Stomach smooth muscle (tissue), 2 donors: Measurements from ENCODE around the gene SMCO3.

Source experiments
- H3K27ac ChIP-seq: one replicate; pipeline ENCODE4 v1.7.0; 2013; ENCODE audit warnings: mild to moderate bottlenecking, low read length, inconsistent platforms
- H3K27me3 ChIP-seq, 2 donors: one replicate each; pipeline ENCODE4 v1.7.0; 2013; ENCODE audit warnings: low read length in 2 of 2; ENCODE audit not compliant: insufficient read depth in 2 of 2, control insufficient read depth in 1 of 2
- H3K36me3 ChIP-seq, 2 donors: one replicate each; pipeline ENCODE4 v1.7.0; 2013; ENCODE audit warnings: low read length in 2 of 2; ENCODE audit not compliant: control insufficient read depth in 2 of 2, insufficient read depth in 2 of 2
- H3K4me1 ChIP-seq: one replicate; pipeline ENCODE4 v1.7.0; 2013; ENCODE audit warnings: low read length; ENCODE audit not compliant: control insufficient read depth, insufficient read depth
- H3K4me3 ChIP-seq, 2 donors: one replicate each; pipeline ENCODE4 v1.7.0; 2013; ENCODE audit warnings: low read length in 2 of 2
- H3K9ac ChIP-seq, 2 donors: one replicate each; pipeline ENCODE4 v1.7.0; 2013; ENCODE audit warnings: low read length in 2 of 2, mild to moderate bottlenecking in 1 of 2
- H3K9me3 ChIP-seq, 2 donors: one replicate each; pipeline ENCODE4 v1.7.0; 2013; ENCODE audit warnings: low read length in 2 of 2; ENCODE audit not compliant: control insufficient read depth in 2 of 2
- donor health status: healthy.
- donor health status: Pancreatic carcinoma.

SMCO3 gene

DNA sequence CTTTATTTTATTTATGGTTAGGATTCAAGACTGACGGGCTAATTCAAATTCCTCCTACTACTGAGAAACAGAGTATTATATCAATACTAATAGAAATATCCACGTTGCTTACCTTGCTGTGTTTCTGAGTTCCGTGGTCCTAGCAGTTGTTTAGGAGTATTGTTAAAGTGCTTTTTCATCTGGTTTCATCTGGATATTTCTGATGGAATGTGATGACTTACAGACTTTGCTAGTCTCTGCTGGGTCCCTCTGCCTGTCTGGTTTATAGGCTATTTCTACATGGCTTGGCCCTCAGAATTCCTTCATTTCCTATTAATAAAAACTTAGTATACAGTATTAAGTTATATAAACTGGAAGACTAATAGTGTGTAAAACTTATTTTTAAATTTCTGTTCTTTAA, at the start of gene SMCO3:
Gene SMCO3 (minus strand): TSS at position 169 of the 400 bp plus-strand sequence. CDS start 7,502 bp downstream, outside the sequence.
- no peak within 1 kb of the TSS for H3K4me3 ChIP-seq
- H3K4me1 ChIP-seq = no peaks in the 10 kb centered on the region
- no peaks in the 10 kb centered on the region for H3K9me3 ChIP-seq
- no peaks in the 10 kb centered on the region for H3K36me3 ChIP-seq
- no peak within 1 kb of the TSS for H3K9ac ChIP-seq
- H3K27ac ChIP-seq = no peak within 1 kb of the TSS
- no peaks in the 10 kb centered on the region for H3K27me3 ChIP-seq

DNA sequence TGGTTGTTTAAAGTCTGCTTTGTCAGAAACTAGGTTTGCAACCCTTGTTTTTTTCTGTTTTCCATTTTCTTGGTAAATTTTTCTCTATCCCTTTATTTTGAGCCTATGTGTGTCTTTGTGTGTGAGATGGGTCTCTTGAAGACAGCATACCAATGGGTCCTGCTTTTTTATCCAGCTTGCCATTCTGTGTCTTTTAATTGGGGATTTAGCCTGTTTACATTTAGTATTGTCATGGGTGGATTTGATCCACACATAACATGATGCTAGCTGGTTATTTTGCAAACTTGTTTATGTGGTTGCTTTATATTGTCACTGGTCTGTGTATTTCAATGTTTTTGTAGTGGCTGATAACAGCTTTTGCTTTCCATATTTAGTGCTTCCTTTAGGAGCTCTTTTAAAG, 46.5 kb upstream of the SMCO3 start:
- Histone ChIP-seq H3K27ac (no peak overlapping the region), H3K27me3 (no peaks in the 10 kb centered on the region), H3K9me3 (peaks cover 0 to 4% of the 10 kb centered on the region in 2 donors), H3K4me3 (no peak overlapping the region), H3K4me1 (no peaks in the 10 kb centered on the region), H3K9ac (no peak overlapping the region), H3K36me3 (no peaks in the 10 kb centered on the region)

DNA sequence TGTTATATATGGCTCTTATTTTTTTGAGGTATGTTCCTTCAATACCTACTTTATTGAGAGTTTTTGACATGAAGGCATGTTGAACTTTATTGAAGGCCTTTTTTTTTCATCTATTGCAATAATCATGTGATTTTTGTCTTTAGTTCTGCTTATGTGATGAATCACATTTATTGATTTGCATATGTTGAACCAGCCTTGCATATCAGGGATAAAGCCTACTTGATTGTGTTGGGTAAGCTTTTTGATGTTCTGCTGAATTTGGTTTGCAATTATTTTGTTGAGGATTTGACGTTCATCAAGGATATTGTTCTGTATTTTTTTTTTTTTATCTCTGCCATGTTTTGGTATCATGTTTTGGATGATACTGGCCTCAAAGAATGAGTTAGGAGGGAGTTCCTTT, 44.5 kb upstream of the SMCO3 start:
- Histone ChIP-seq H3K36me3 (no peaks in the 10 kb centered on the region), H3K4me3 (no peak overlapping the region), H3K4me1 (no peaks in the 10 kb centered on the region), H3K27me3 (no peaks in the 10 kb centered on the region), H3K27ac (no peak overlapping the region), H3K9me3 (peaks cover 0 to 4% of the 10 kb centered on the region in 2 donors), H3K9ac (no peak overlapping the region)

DNA sequence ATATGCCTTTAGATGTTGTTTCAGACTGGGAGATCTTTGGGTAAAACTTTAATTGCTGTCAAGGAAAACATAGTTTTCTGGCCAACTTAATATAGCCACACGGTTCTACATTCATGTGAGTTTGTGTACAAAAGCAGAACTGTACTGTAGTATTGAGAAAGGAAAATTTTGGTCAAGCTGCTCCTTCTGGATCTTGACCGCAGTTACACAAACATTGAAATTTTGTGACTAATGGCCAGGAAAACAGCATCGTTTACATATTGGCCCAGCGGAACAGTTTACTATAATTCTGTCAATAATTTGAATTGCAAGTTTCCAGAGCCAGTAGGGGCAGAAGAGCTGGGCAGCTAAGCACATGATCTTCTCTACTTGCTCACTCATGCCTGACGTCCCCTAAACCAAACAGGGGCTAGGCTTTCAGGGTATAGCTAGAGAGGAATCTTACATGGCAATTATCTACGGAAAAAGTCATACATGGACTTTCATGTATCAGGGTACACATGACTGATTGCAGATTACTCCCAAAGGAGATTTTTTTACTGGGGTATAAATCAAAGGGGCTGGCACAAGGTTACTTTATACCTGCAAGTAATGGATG, 40.7 kb upstream of the SMCO3 start:
- Histone ChIP-seq H3K4me1 (no peaks in the 10 kb centered on the region), H3K9ac (no peak overlapping the region), H3K27ac (no peak overlapping the region), H3K9me3 (no peaks in the 10 kb centered on the region), H3K27me3 (no peaks in the 10 kb centered on the region), H3K4me3 (no peak overlapping the region), H3K36me3 (no peaks in the 10 kb centered on the region)

DNA sequence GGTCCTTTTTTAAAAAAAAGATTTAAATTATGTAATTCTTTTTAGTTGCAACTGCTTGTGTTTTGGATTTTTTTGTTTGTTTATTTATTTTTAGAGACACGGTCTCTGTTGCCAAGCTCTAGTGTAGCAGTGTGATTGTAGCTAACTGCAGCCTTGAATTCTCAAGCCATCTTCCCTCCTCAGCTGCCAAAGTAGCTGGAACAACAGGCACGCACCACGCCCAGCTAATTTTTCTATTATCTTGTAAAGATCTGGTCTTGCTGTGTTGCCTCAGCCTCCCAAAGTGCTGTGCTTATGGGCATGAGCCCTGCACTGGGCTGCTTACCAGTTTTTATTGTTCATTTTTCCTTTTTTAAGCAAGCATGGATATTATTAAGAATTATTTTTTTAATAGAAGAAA, 40.0 kb upstream of the SMCO3 start:
- H3K4me3 ChIP-seq = no peak overlapping the region
- H3K36me3 ChIP-seq = no peaks in the 10 kb centered on the region
- H3K9me3 ChIP-seq = no peaks in the 10 kb centered on the region
- H3K4me1 ChIP-seq = no peaks in the 10 kb centered on the region
- no peak overlapping the region for H3K27ac ChIP-seq
- no peaks in the 10 kb centered on the region for H3K27me3 ChIP-seq
- H3K9ac ChIP-seq = no peak overlapping the region

DNA sequence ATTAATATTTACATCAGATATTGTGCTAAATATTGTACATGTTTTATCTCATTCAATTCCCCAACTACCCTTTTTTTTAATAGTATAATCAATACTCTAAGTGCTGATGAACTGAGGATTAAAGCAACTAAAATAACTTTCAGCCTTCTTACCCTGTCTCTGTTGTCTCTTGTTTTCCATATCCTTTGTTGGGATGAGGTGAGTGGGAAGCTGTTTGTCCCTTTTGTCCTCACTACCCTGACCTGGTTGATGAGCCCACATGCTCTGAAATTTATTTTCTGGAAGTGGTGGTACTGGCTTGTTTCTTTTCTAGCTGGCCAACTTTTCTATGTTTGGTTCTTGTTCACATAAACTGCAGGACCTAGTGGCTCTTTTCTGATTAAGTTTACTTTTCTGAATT, 38.9 kb upstream of the SMCO3 start:
- H3K27ac ChIP-seq = no peak overlapping the region
- no peaks in the 10 kb centered on the region for H3K4me1 ChIP-seq
- no peak overlapping the region for H3K9ac ChIP-seq
- H3K36me3 ChIP-seq = no peaks in the 10 kb centered on the region
- H3K9me3 ChIP-seq = no peaks in the 10 kb centered on the region
- no peak overlapping the region for H3K4me3 ChIP-seq
- H3K27me3 ChIP-seq = no peaks in the 10 kb centered on the region

DNA sequence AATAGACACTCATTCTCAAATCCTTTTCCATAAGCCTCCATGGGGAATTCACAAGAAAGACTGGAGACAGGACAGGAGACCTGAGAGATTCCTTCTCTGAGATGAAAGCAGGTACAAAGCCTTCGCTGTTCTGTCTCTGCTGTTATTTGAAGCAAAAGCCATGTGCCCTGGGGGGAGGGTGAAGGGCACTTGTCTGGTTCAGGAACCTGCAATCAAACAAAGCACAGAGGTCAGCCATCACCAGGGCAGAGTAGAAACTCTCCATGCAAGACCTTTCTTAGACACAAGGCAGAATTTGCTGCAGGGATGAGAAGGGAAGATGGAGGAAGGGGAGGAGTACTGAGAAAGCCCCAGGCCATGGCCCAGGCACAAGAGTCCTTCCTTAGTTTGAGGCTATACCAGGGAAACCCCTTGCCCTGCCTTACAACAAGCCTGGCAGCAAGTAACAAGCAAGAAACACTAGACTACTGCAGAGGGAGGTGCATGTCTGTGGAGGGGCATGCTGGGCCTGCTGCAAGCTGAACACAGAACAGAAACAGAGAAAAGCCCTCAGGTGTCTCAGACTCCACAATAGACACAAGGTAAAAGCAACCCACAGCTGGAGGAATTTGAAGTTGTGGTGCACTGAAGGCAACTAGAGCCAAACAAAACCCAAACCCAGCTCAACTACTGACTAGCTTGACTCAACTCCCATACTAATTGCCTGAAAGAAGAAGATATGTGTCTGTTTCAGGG, 37.1 kb upstream of the SMCO3 start:
- Histone ChIP-seq H3K4me3 (no peak overlapping the region), H3K4me1 (no peaks in the 10 kb centered on the region)

DNA sequence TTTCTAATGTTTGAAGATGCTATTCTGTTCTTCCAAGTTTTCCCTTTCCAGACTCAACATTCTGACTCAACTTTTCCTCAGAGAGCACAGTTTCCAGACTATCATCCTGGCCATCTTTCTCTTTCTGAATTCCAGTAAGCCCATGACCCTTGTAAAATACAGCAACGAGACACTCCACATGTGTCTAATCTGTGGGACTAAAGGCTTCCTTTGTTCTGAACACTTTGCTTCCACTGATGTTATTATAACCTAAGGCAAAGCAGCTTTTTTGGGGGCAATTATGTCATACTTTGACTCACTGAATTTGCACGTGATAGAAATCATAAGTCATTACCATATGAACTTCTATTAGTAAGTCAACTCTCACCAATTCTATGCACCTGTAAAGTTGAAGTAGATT, 35.7 kb upstream of the SMCO3 start:
- H3K9ac ChIP-seq = no peak overlapping the region
- no peaks in the 10 kb centered on the region for H3K9me3 ChIP-seq
- no peaks in the 10 kb centered on the region for H3K36me3 ChIP-seq
- H3K27me3 ChIP-seq = no peaks in the 10 kb centered on the region
- H3K27ac ChIP-seq = no peak overlapping the region
- no peak overlapping the region for H3K4me3 ChIP-seq
- H3K4me1 ChIP-seq = no peaks in the 10 kb centered on the region

More for the DNA sequence above, 37.1 kb upstream of the SMCO3 start:
- Histone ChIP-seq H3K36me3 (no peaks in the 10 kb centered on the region), H3K27me3 (no peaks in the 10 kb centered on the region), H3K9ac (no peak overlapping the region), H3K9me3 (no peaks in the 10 kb centered on the region), H3K27ac (no peak overlapping the region)

DNA sequence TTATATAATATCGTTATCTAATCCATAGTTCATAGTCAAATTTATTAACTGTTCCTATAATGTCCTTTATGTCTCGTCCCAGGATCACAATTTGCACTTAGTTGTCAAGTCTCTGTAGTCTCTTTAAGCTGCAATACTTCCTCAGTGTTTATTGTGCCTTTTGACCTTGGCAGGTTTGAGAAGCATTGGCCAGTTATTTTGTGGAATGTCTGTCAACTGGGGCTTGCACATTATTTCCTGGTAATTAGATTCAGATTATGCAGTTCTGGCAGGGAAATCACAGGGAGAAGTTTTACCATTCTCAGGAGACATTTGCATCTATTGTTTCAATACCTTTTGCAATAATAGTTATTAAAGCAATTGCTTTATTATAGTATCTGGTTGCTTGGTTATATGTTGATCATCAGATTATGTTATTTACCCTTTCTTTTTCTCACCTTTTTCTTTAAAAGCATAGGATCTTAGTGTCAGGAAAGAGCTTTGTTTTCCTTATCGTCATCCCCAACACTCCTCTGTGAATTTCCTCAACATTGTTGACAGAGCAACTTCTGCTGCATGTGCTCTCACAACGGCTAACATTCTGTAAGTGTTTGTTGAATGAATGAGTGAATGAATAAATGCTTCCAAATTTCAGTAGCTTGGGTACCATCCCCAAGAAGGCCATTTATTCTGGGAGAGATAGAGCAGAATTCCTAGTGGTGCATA, 33.0 kb upstream of the SMCO3 start:
- H3K27me3 ChIP-seq = no peaks in the 10 kb centered on the region
- H3K4me1 ChIP-seq = no peaks in the 10 kb centered on the region
- no peaks in the 10 kb centered on the region for H3K9me3 ChIP-seq
- no peak overlapping the region for H3K4me3 ChIP-seq
- no peak overlapping the region for H3K27ac ChIP-seq
- no peak overlapping the region for H3K9ac ChIP-seq
- no peaks in the 10 kb centered on the region for H3K36me3 ChIP-seq

DNA sequence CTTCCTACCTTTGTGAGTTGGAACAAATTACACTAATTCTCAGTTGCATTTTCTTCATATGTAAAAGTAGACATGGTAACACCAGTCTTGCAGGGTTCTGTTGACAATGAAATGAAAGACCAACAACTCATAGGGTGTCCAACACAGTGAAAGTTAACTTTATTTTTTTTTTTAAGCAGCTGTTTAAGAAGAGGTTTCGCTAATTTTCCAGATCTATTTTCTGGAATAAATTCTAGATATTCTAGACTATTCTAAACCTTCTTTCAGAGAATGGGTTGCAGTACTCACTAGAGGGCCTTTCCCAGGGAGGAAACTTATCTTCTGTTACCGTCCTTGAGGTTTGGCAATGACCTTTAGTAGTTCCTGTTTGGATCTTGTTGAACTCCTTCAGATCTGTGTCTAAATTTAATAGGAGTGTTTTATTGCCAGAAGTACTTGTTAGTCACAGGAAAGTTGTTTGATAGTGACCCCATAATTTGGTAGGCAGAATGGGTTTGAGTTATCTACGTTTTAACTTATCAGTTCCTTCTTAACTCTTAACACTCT, 32.1 kb upstream of the SMCO3 start:
- Histone ChIP-seq H3K27me3 (no peaks in the 10 kb centered on the region), H3K4me1 (peaks cover 5% of the 10 kb centered on the region), H3K4me3 (no peak overlapping the region), H3K9me3 (no peaks in the 10 kb centered on the region), H3K27ac (no peak overlapping the region), H3K36me3 (no peaks in the 10 kb centered on the region), H3K9ac (no peak overlapping the region)
